Right lobe of liver (tissue), 6 donors: ENCODE measurements around the gene HPS5. TPM values are rescaled to one million over a fixed set of nuclear protein-coding genes. Genes with fewer than 3 reads are reported as not detected.
A peak's percentile ranks its signal among the peaks of the same experiment; 100 is the strongest.
"Not testable (repeated sequence)": the region's sequence is repeated elsewhere in the genome, so short reads cannot be mapped to it uniquely, and the experiment has no call there.

Source experiments
- ATAC-seq, 4 donors: fragments of 200-7000 bp; cut with Tn5 transposase; one replicate each; pipeline ENCODE4 v1.9.1; 2020; ENCODE audit warnings: mild to moderate bottlenecking in 4 of 4, moderate library complexity in 4 of 4
- DNase-seq, 3 donors: peaks; one replicate each; pipeline ENCODE4 v3.0.0-alpha.2; 2020
- H3K27ac ChIP-seq, 3 donors: fragments of 200-600 bp; one replicate each; pipeline ENCODE4 v1.8.0; 2022
- H3K27me3 ChIP-seq, 2 donors: fragments of 200-600 bp; one replicate each; pipeline ENCODE4 v1.8.0; 2022
- H3K36me3 ChIP-seq, 4 donors: fragments of 200-600 bp; sonication (generic) in 1 of 4; one replicate each; pipeline versions ENCODE4 v1.5.1 to v1.8.0; 2017 to 2022; ENCODE audit warnings: control low read depth in 1 of 4
- H3K4me1 ChIP-seq, 4 donors: fragments of 200-600 bp; sonication (generic) in 1 of 4; one replicate each; pipeline versions ENCODE4 v1.5.1 to v1.8.0; 2017 to 2022; ENCODE audit warnings: control low read depth in 1 of 4
- H3K4me3 ChIP-seq, 3 donors: fragments of 200-600 bp; one replicate each; pipeline ENCODE4 v1.8.0; 2022
- H3K9me3 ChIP-seq, 4 donors: fragments of 200-600 bp; sonication (generic) in 1 of 4; one replicate each; pipeline versions ENCODE4 v1.5.1 to v1.8.0; 2017 to 2022; ENCODE audit warnings: control low read depth in 1 of 4
- CTCF ChIP-seq, 4 donors: fragments of 200-600 bp in 3 of 4; fragments of 450-650 bp in 1 of 4; IDR thresholded peaks; one replicate each; pipeline versions ENCODE4 v1.5.1 to v1.8.0; 2016 to 2022; ENCODE audit warnings: antibody characterized with exemption in 4 of 4, mild to moderate bottlenecking in 2 of 4
- POLR2A ChIP-seq: fragments of 450-650 bp; IDR thresholded peaks from one replicate; pipeline ENCODE4 v1.6.1; 2017; ENCODE audit warnings: antibody characterized with exemption, mild to moderate bottlenecking
- WGBS: methylation state at CpG from one replicate; pipeline ENCODE4 v1.1.6; 2018; ENCODE audit warnings: low coverage, low lambda C conversion rate; ENCODE audit not compliant: insufficient coverage; ENCODE audit errors: missing lambda C conversion rate; 5-methylcytosine and 5-hydroxymethylcytosine counted together
- intact Hi-C, 2 donors: fragments of 100-400 bp; cut with DNase I; formaldehyde crosslinking; loops; one replicate each; pipeline versions ENCODE4 v1.11.2 to v1.14.1; 2022
- total RNA-seq, 6 experiments: library from RNA; depleted of rRNA in 2 of 6; stranded (reverse); fragments of >200 nt in 2 of 6; fragmentation: NEBNext Ultra II Directional in 3 of 6; extraction: Animal tissue kit (Norgen Biotek cat#: 25700) in 3 of 6; gene quantifications; one replicate each; pipeline versions ENCODE4 v1.1.0 to v1.2.4, GENCODE V29; 2016 to 2023
- donor health status: DM: no; HTN: yes; CAD: no.
- donor health status: DM: no; HTN: no; CAD: no.
- donor health status: DM: no; HTN: no; CAD: no.
- donor health status: DM: no; HTN: yes; CAD: no.
- donor health status: DM: no; HTN: yes; CAD: no.

HPS5 gene
- total RNA-seq, 6 experiments from 2014 or later, result 20.2 to 87.0 (median 41.7) TPM

GRCh38 chr11:18264035-18264434 is 57.9 kb downstream of the HPS5 start:
- Histone ChIP-seq H3K9me3 (no peaks in the 10 kb centered on the region), H3K27me3 (no peaks in the 10 kb centered on the region), H3K36me3 (no peaks in the 10 kb centered on the region), H3K4me3 (no peak overlapping the region), H3K4me1 (peaks cover 0 to 60% (median 19%) of the 10 kb centered on the region in 4 donors), H3K27ac (peak overlapping the region in 2 of 3 donors; percentile 25 to 59)
- no peak for DNase-seq
- WGBS, result 61% methylated on average over 3 of the region's 4 CpGs
- no peak for TF ChIP-seq CTCF (IDR thresholded peaks at IDR 0.05)
- ATAC-seq, result no peak
- intact Hi-C loops, result no loop called here

- H3K4me3 ChIP-seq, H3K9me3 ChIP-seq, H3K36me3 ChIP-seq, H3K27me3 ChIP-seq, ATAC-seq, intact Hi-C loops: not testable (repeated sequence)
- H3K27ac ChIP-seq, result peak overlapping the region; percentile 15 to 59 (median 25)
- WGBS, result 27% methylated on average over 5 of the region's 8 CpGs
- peaks cover 0 to 68% (median 25%) of the 10 kb centered on the region in 4 donors for H3K4me1 ChIP-seq
- DNase-seq, result peak in 1 of 3 donors; percentile 41
Observed at GRCh38 chr11:18262681-18263350, 59.1 kb downstream of the HPS5 start.

GRCh38 chr11:18261721-18262120 is 60.2 kb downstream of the HPS5 start:
- Histone ChIP-seq H3K9me3 (no peaks in the 10 kb centered on the region), H3K27me3 (no peaks in the 10 kb centered on the region), H3K4me1 (peaks cover 0 to 79% (median 29%) of the 10 kb centered on the region in 4 donors), H3K36me3 (no peaks in the 10 kb centered on the region), H3K4me3 (no peak overlapping the region), H3K27ac (no peak overlapping the region)
- no peak for DNase-seq
- 93% methylated on average over 5 of the region's 14 CpGs for WGBS
- TF ChIP-seq CTCF (IDR thresholded peaks at IDR 0.05), result no peak
- no peak for TF ChIP-seq POLR2A
- ATAC-seq, result no peak
- intact Hi-C loops, result no loop called here

GRCh38 chr11:18259259-18259658 is 62.7 kb downstream of the HPS5 start:
- no peaks in the 10 kb centered on the region for H3K36me3 ChIP-seq
- ATAC-seq, result peak; percentile 81 to 93 (median 89)
- peaks cover 0 to 72% (median 25%) of the 10 kb centered on the region in 4 donors for H3K4me1 ChIP-seq
- no peaks in the 10 kb centered on the region for H3K27me3 ChIP-seq
- no peak overlapping the region for H3K4me3 ChIP-seq
- intact Hi-C loops, result no loop called here
- peak overlapping the region; percentile 51 to 64 (median 54) for H3K27ac ChIP-seq
- TF ChIP-seq CTCF (IDR thresholded peaks at IDR 0.05) (no peak), POLR2A (peak; percentile 15)
- DNase-seq, result peak in 1 of 3 donors; percentile 67
- H3K9me3 ChIP-seq, result no peaks in the 10 kb centered on the region

- H3K36me3 ChIP-seq, result no peaks in the 10 kb centered on the region
- TF ChIP-seq POLR2A (no peak), CTCF (IDR thresholded peaks at IDR 0.05) (no peak)
- intact Hi-C loops, result no loop called here
- 74% methylated on average over 2 of the region's 2 CpGs for WGBS
- DNase-seq (no peak), ATAC-seq (no peak)
- no peaks in the 10 kb centered on the region for H3K9me3 ChIP-seq
- H3K4me1 ChIP-seq, result peaks cover 0 to 31% (median 14%) of the 10 kb centered on the region in 4 donors
- H3K27ac ChIP-seq, result no peak overlapping the region
- H3K4me3 ChIP-seq, result no peak overlapping the region
- no peaks in the 10 kb centered on the region for H3K27me3 ChIP-seq
Observed at GRCh38 chr11:18254781-18255361, 67.1 kb downstream of the HPS5 start.
